ENCODE results near the gene ANAPC10. TPM values are rescaled to one million over a fixed set of nuclear protein-coding genes. Genes with fewer than 3 reads are reported as not detected.

The ANAPC10 gene
- total RNA-seq, 2 donors from 2014 or later, result 22.3 to 31.4 TPM

GRCh38 chr4:145058256-145058655, 39.7 kb downstream of the ANAPC10 start:
- intact Hi-C loops (cut with DNase I), result no loop called here
- DNase-seq (ENCODE audit: low spot score), result no peak
- no peaks in the 10 kb centered on the region for H3K27me3 ChIP-seq (replicated peaks; ENCODE audit: insufficient read depth)
- H3K4me1 ChIP-seq (replicated peaks), result no peaks in the 10 kb centered on the region
- TF ChIP-seq POLR2AphosphoS5 (IDR thresholded peaks at IDR 0.05), result no peak
- TF ChIP-seq POLR2A (IDR thresholded peaks at IDR 0.05), result no peak
- no peak for TF ChIP-seq CTCF (IDR thresholded peaks at IDR 0.05)
- no peaks in the 10 kb centered on the region for H3K36me3 ChIP-seq
- no peaks in the 10 kb centered on the region for H3K9me3 ChIP-seq
- H3K27ac ChIP-seq, result no peak overlapping the region
- H3K4me3 ChIP-seq, result no peak overlapping the region

DNA sequence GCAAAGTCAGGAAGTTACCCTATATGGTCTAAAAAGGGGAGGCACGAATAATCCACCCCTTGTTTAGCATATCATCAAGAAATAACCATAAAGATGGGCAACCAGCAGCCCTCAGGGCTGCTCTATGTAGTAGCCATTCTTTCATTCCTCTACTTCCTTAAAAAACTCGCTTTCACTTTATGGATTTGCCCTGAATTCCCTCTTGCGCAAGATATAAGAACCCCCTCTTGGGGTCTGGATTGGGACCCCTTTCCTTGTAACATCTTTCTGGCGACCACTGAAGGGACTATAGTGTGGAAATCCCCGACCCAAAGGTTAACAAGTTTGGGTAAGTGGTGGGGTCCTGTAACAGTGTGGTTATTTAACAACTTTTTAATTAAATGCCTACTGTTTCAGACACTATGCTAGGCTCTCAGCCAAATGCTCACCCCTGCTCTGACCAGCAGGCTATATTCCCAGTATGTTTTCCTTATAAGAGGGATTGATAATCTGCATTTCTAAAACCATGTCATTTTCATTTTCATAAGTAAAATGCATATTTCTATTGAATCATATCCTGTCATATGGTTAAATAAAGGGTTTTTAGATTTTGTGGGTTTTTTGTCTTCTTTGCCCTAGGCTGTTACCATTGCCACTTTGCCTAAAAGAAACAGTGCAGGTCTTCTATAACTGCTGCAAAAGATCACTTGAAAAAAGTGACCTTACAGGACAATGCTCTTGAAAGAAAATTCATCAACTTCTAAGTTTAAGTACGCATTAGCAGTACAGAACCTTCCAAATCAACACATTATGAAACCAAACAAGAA, 41.5 kb downstream of the ANAPC10 start:
- Histone ChIP-seq H3K9me3 (no peaks in the 10 kb centered on the region), H3K27me3 (replicated peaks; ENCODE audit: insufficient read depth) (no peaks in the 10 kb centered on the region), H3K4me1 (replicated peaks) (no peaks in the 10 kb centered on the region), H3K27ac (no peak overlapping the region), H3K4me3 (no peak overlapping the region), H3K36me3 (no peaks in the 10 kb centered on the region)
- intact Hi-C loops (cut with DNase I), result no loop called here
- TF ChIP-seq POLR2A (IDR thresholded peaks at IDR 0.05) (no peak), CTCF (IDR thresholded peaks at IDR 0.05) (no peak), POLR2AphosphoS5 (IDR thresholded peaks at IDR 0.05) (no peak)
- DNase-seq (ENCODE audit: low spot score), result no peak
- WGBS, result 95% methylated on average over 6 of the region's 6 CpGs

GRCh38 chr4:145055533-145056257, 42.3 kb downstream of the ANAPC10 start:
- Histone ChIP-seq H3K27me3 (replicated peaks; ENCODE audit: insufficient read depth) (no peaks in the 10 kb centered on the region), H3K4me1 (replicated peaks) (no peaks in the 10 kb centered on the region), H3K36me3 (no peaks in the 10 kb centered on the region), H3K9me3 (no peaks in the 10 kb centered on the region), H3K27ac (no peak overlapping the region), H3K4me3 (no peak overlapping the region)
- TF ChIP-seq POLR2A (IDR thresholded peaks at IDR 0.05) (no peak), POLR2AphosphoS5 (IDR thresholded peaks at IDR 0.05) (no peak), CTCF (IDR thresholded peaks at IDR 0.05) (no peak)
- 92% methylated on average over 5 of the region's 5 CpGs for WGBS
- intact Hi-C loops (cut with DNase I), result no loop called here
- DNase-seq (ENCODE audit: low spot score), result no peak

DNA sequence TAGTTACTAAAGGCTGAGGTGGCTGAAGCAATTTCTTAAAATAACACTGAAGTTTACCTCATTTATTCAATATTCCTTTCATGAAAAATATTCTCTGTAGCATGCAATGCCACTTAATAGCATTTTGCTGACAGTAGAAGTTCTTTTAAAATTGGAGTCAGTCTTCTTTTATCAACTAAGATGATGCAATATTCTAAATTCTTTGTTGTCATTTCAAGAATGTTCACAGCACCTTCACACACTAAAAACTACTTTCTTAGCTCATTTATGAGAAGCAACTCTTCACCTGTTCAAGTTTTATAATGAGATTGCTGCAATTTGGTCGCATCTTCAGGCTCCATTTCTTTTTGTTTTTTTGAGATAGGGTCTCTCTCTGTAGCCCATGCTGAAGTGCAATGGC, 48.8 kb downstream of the ANAPC10 start:
- Histone ChIP-seq H3K27me3 (replicated peaks; ENCODE audit: insufficient read depth) (no peaks in the 10 kb centered on the region), H3K4me3 (no peak overlapping the region), H3K4me1 (replicated peaks) (no peaks in the 10 kb centered on the region), H3K27ac (no peak overlapping the region), H3K9me3 (no peaks in the 10 kb centered on the region), H3K36me3 (no peaks in the 10 kb centered on the region)
- intact Hi-C loops (cut with DNase I), result no loop called here
- WGBS, result 94% methylated on average over 1 of the region's 1 CpG
- no peak for TF ChIP-seq CTCF (IDR thresholded peaks at IDR 0.05)
- TF ChIP-seq POLR2AphosphoS5 (IDR thresholded peaks at IDR 0.05), result no peak
- TF ChIP-seq POLR2A (IDR thresholded peaks at IDR 0.05), result no peak
- no peak for DNase-seq (ENCODE audit: low spot score)
